ENCODE data around the gene LAMB4.

DNA sequence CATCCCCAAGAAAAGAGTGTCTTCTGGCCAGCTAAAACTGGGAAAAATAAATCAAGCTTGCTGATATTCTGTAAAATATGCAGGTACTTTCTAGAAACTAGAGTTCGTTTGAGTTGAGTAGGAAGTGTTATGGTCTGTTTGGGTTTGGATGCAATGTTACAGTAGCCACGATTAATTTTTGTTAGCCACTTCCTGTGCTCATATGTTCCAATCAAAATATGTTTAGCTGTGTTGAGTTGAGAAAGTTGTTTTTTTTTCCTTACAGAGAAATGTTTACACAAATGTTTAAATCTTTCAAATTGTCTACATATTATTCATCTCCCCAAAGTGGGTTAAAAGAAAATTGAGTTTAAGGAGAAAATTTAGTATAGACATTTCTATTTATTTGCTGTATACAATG lies 115.9 kb downstream of the LAMB4 start:
- TF ChIP-seq CTCF (conservative IDR thresholded peaks at IDR 0.05) (no peak), ZFX (IDR thresholded peaks at IDR 0.05) (no peak)

Data from C4-2B (cell line).